Measurements from ENCODE around the gene PTPRR.
"Not testable (repeated sequence)": the region's sequence is repeated elsewhere in the genome, so short reads cannot be mapped to it uniquely, and the experiment has no call there.

PTPRR gene

GRCh38 chr12:70815056-70815455 lies 105.5 kb downstream of the PTPRR start:
- no peak for DNase-seq (ENCODE audit: low read depth)
- no peak for TF ChIP-seq CTCF (IDR thresholded peaks at IDR 0.05; ENCODE audit: control insufficient read depth, insufficient read depth, low read depth, low read length, missing control alignments)
- H3K4me3 ChIP-seq (ENCODE audit: control insufficient read depth, low read depth, low read length) = no peak overlapping the region

- no peak overlapping the region for H3K4me3 ChIP-seq (ENCODE audit: control insufficient read depth, low read depth, low read length)
- TF ChIP-seq CTCF (IDR thresholded peaks at IDR 0.05; ENCODE audit: control insufficient read depth, insufficient read depth, low read depth, low read length, missing control alignments) = no peak
- DNase-seq (ENCODE audit: low read depth) = no peak
Observed at GRCh38 chr12:70813559-70813958, 107.0 kb downstream of the PTPRR start.

GRCh38 chr12:70812136-70812535 lies 108.4 kb downstream of the PTPRR start:
- H3K4me3 ChIP-seq (ENCODE audit: control insufficient read depth, low read depth, low read length) = no peak overlapping the region
- TF ChIP-seq CTCF (IDR thresholded peaks at IDR 0.05; ENCODE audit: control insufficient read depth, insufficient read depth, low read depth, low read length, missing control alignments) = no peak
- no peak for DNase-seq (ENCODE audit: low read depth)

- no peak for DNase-seq (ENCODE audit: low read depth)
- no peak for TF ChIP-seq CTCF (IDR thresholded peaks at IDR 0.05; ENCODE audit: control insufficient read depth, insufficient read depth, low read depth, low read length, missing control alignments)
- no peak overlapping the region for H3K4me3 ChIP-seq (ENCODE audit: control insufficient read depth, low read depth, low read length)
Observed at GRCh38 chr12:70809887-70810286, 110.7 kb downstream of the PTPRR start.

- DNase-seq (ENCODE audit: low read depth); H3K4me3 ChIP-seq (ENCODE audit: control insufficient read depth, low read depth, low read length): not testable (repeated sequence)
Observed at GRCh38 chr12:70807993-70808392, 112.5 kb downstream of the PTPRR start.

GRCh38 chr12:70806827-70807226 lies 113.7 kb downstream of the PTPRR start:
- no peak for DNase-seq (ENCODE audit: low read depth)
- no peak for TF ChIP-seq CTCF (IDR thresholded peaks at IDR 0.05; ENCODE audit: control insufficient read depth, insufficient read depth, low read depth, low read length, missing control alignments)
- H3K4me3 ChIP-seq (ENCODE audit: control insufficient read depth, low read depth, low read length) = no peak overlapping the region

- no peak for TF ChIP-seq CTCF (IDR thresholded peaks at IDR 0.05; ENCODE audit: control insufficient read depth, insufficient read depth, low read depth, low read length, missing control alignments)
- no peak overlapping the region for H3K4me3 ChIP-seq (ENCODE audit: control insufficient read depth, low read depth, low read length)
- no peak for DNase-seq (ENCODE audit: low read depth)
Observed at GRCh38 chr12:70806043-70806442, 114.5 kb downstream of the PTPRR start.

Measured in AG09309 (cell line).